ENCODE data around the gene COL11A2.

Gene COL11A2

GRCh38 chr6:33190504-33191107, 1.7 kb downstream of the COL11A2 start:
- Mint-ChIP-seq H3K36me3 (ENCODE audit: low read depth) (peaks cover 21% of the 10 kb centered on the region), H3K4me1 (ENCODE audit: low read depth) (peaks cover 10% of the 10 kb centered on the region), H3K4me3 (no peak overlapping the region), H3K9me3 (no peaks in the 10 kb centered on the region), H3K27me3 (ENCODE audit: low read depth) (peaks cover 63% of the 10 kb centered on the region), H3K27ac (no peak overlapping the region)

- Mint-ChIP-seq H3K36me3 (ENCODE audit: low read depth) (peaks cover 14% of the 10 kb centered on the region), H3K4me3 (no peak overlapping the region), H3K4me1 (ENCODE audit: low read depth) (peaks cover 10% of the 10 kb centered on the region), H3K27ac (no peak overlapping the region), H3K9me3 (no peaks in the 10 kb centered on the region), H3K27me3 (ENCODE audit: low read depth) (peaks cover 63% of the 10 kb centered on the region)
Measured at GRCh38 chr6:33189625-33190448, 2.4 kb downstream of the COL11A2 start.

- peaks cover 63% of the 10 kb centered on the region for H3K27me3 Mint-ChIP-seq (ENCODE audit: low read depth)
- no peak overlapping the region for H3K27ac Mint-ChIP-seq
- peaks cover 10% of the 10 kb centered on the region for H3K4me1 Mint-ChIP-seq (ENCODE audit: low read depth)
- H3K36me3 Mint-ChIP-seq (ENCODE audit: low read depth) = peaks cover 8% of the 10 kb centered on the region
- H3K9me3 Mint-ChIP-seq = peaks cover 5% of the 10 kb centered on the region
- H3K4me3 Mint-ChIP-seq = no peak overlapping the region
Measured at GRCh38 chr6:33189164-33189563, 3.1 kb downstream of the COL11A2 start.

- Mint-ChIP-seq H3K27me3 (ENCODE audit: low read depth) (peaks cover 53% of the 10 kb centered on the region), H3K36me3 (ENCODE audit: low read depth) (peaks cover 12% of the 10 kb centered on the region), H3K9me3 (peaks cover 16% of the 10 kb centered on the region), H3K4me3 (no peak overlapping the region), H3K4me1 (ENCODE audit: low read depth) (peaks cover 17% of the 10 kb centered on the region), H3K27ac (no peak overlapping the region)
Measured at GRCh38 chr6:33187809-33188208, 4.5 kb downstream of the COL11A2 start.

GRCh38 chr6:33185654-33186187, 6.5 kb downstream of the COL11A2 start:
- H3K9me3 Mint-ChIP-seq = peaks cover 19% of the 10 kb centered on the region

GRCh38 chr6:33185190-33185589, 7.1 kb downstream of the COL11A2 start:
- H3K4me3 Mint-ChIP-seq = no peak overlapping the region
- peaks cover 15% of the 10 kb centered on the region for H3K4me1 Mint-ChIP-seq (ENCODE audit: low read depth)
- H3K27ac Mint-ChIP-seq = peak overlapping the region; percentile 15
- peaks cover 19% of the 10 kb centered on the region for H3K9me3 Mint-ChIP-seq
- H3K27me3 Mint-ChIP-seq (ENCODE audit: low read depth) = peaks cover 31% of the 10 kb centered on the region
- H3K36me3 Mint-ChIP-seq (ENCODE audit: low read depth) = peaks cover 13% of the 10 kb centered on the region

More at GRCh38 chr6:33185654-33186187, 6.5 kb downstream of the COL11A2 start:
- H3K36me3 Mint-ChIP-seq (ENCODE audit: low read depth) = peaks cover 13% of the 10 kb centered on the region
- H3K4me3 Mint-ChIP-seq = no peak overlapping the region
- H3K27ac Mint-ChIP-seq = no peak overlapping the region
- peaks cover 15% of the 10 kb centered on the region for H3K4me1 Mint-ChIP-seq (ENCODE audit: low read depth)
- peaks cover 35% of the 10 kb centered on the region for H3K27me3 Mint-ChIP-seq (ENCODE audit: low read depth)

GRCh38 chr6:33183071-33183683, 9.1 kb downstream of the COL11A2 start:
- Mint-ChIP-seq H3K9me3 (peaks cover 19% of the 10 kb centered on the region), H3K27ac (peak overlapping the region; percentile 88), H3K27me3 (ENCODE audit: low read depth) (peaks cover 16% of the 10 kb centered on the region), H3K36me3 (ENCODE audit: low read depth) (peaks cover 13% of the 10 kb centered on the region), H3K4me1 (ENCODE audit: low read depth) (peaks cover 15% of the 10 kb centered on the region), H3K4me3 (peak overlapping the region; percentile 18)

- H3K4me1 Mint-ChIP-seq (ENCODE audit: low read depth) = peaks cover 15% of the 10 kb centered on the region
- no peak overlapping the region for H3K4me3 Mint-ChIP-seq
Measured at GRCh38 chr6:33181141-33181540, 11.1 kb downstream of the COL11A2 start.

GRCh38 chr6:33178755-33179475, 13.4 kb downstream of the COL11A2 start:
- H3K36me3 Mint-ChIP-seq (ENCODE audit: low read depth) = peaks cover 13% of the 10 kb centered on the region
- no peak overlapping the region for H3K4me3 Mint-ChIP-seq
- H3K27me3 Mint-ChIP-seq (ENCODE audit: low read depth) = peaks cover 5% of the 10 kb centered on the region
- peaks cover 13% of the 10 kb centered on the region for H3K4me1 Mint-ChIP-seq (ENCODE audit: low read depth)
- H3K9me3 Mint-ChIP-seq = peaks cover 13% of the 10 kb centered on the region
- H3K27ac Mint-ChIP-seq = no peak overlapping the region

More at GRCh38 chr6:33181141-33181540, 11.1 kb downstream of the COL11A2 start:
- H3K27ac Mint-ChIP-seq = no peak overlapping the region
- peaks cover 13% of the 10 kb centered on the region for H3K36me3 Mint-ChIP-seq (ENCODE audit: low read depth)
- H3K9me3 Mint-ChIP-seq = peaks cover 19% of the 10 kb centered on the region
- no peaks in the 10 kb centered on the region for H3K27me3 Mint-ChIP-seq (ENCODE audit: low read depth)

GRCh38 chr6:33177552-33178446, 14.5 kb downstream of the COL11A2 start:
- Mint-ChIP-seq H3K4me1 (ENCODE audit: low read depth) (peaks cover 2% of the 10 kb centered on the region), H3K27ac (no peak overlapping the region), H3K4me3 (no peak overlapping the region)

GRCh38 chr6:33176906-33177305, 15.4 kb downstream of the COL11A2 start:
- H3K4me3 Mint-ChIP-seq = no peak overlapping the region
- no peak overlapping the region for H3K27ac Mint-ChIP-seq
- H3K4me1 Mint-ChIP-seq (ENCODE audit: low read depth) = no peaks in the 10 kb centered on the region
- no peaks in the 10 kb centered on the region for H3K36me3 Mint-ChIP-seq (ENCODE audit: low read depth)
- no peaks in the 10 kb centered on the region for H3K9me3 Mint-ChIP-seq
- H3K27me3 Mint-ChIP-seq (ENCODE audit: low read depth) = peaks cover 5% of the 10 kb centered on the region

More at GRCh38 chr6:33177552-33178446, 14.5 kb downstream of the COL11A2 start:
- Mint-ChIP-seq H3K9me3 (peaks cover 2% of the 10 kb centered on the region), H3K36me3 (ENCODE audit: low read depth) (peaks cover 3% of the 10 kb centered on the region), H3K27me3 (ENCODE audit: low read depth) (peaks cover 5% of the 10 kb centered on the region)

GRCh38 chr6:33175436-33176069, 16.7 kb downstream of the COL11A2 start:
- H3K9me3 Mint-ChIP-seq = no peaks in the 10 kb centered on the region
- H3K36me3 Mint-ChIP-seq (ENCODE audit: low read depth) = no peaks in the 10 kb centered on the region
- H3K4me1 Mint-ChIP-seq (ENCODE audit: low read depth) = no peaks in the 10 kb centered on the region
- no peak overlapping the region for H3K4me3 Mint-ChIP-seq
- no peak overlapping the region for H3K27ac Mint-ChIP-seq
- H3K27me3 Mint-ChIP-seq (ENCODE audit: low read depth) = peaks cover 5% of the 10 kb centered on the region

GRCh38 chr6:33174784-33175183, 17.5 kb downstream of the COL11A2 start:
- Mint-ChIP-seq H3K36me3 (ENCODE audit: low read depth) (no peaks in the 10 kb centered on the region), H3K27ac (no peak overlapping the region), H3K4me1 (ENCODE audit: low read depth) (no peaks in the 10 kb centered on the region), H3K4me3 (no peak overlapping the region), H3K27me3 (ENCODE audit: low read depth) (peaks cover 5% of the 10 kb centered on the region), H3K9me3 (no peaks in the 10 kb centered on the region)

Data from T-helper 1 cell treated with Interleukin-12 subunit alpha and Interleukin-12 subunit beta and Interleukin-4 antibody, amounts not matched to agents 30 μg/mL and 1 μg/mL, for 36 hours (primary cell).